Peyer's patch (tissue), 4 donors: ENCODE results near the gene AGR2. TPM values are rescaled to one million over a fixed set of nuclear protein-coding genes. Genes with fewer than 3 reads are reported as not detected.
A peak's percentile ranks its signal among the peaks of the same experiment; 100 is the strongest.
"Not testable (repeated sequence)": the region's sequence is repeated elsewhere in the genome, so short reads cannot be mapped to it uniquely, and the experiment has no call there.

ENCODE experiments used
- DNase-seq, 3 donors: peaks; one replicate each; pipeline ENCODE4 v3.0.0-alpha.2; 2017 to 2019
- H3K27ac ChIP-seq, 4 donors: fragments of 200-600 bp; sonication (generic); one replicate each; pipeline ENCODE4 v1.5.1; 2016 to 2019
- H3K27me3 ChIP-seq, 2 donors: fragments of 200-600 bp; sonication (generic); one replicate each; pipeline ENCODE4 v1.5.1; 2019
- H3K36me3 ChIP-seq, 3 donors: fragments of 200-600 bp; sonication (generic); one replicate each; pipeline ENCODE4 v1.5.1; 2016 to 2019
- H3K4me1 ChIP-seq, 4 donors: fragments of 200-600 bp; sonication (generic); one replicate each; pipeline ENCODE4 v1.5.1; 2016 to 2019
- H3K4me3 ChIP-seq, 4 donors: fragments of 200-600 bp; sonication (generic); 1 replicate in 3 of 4; 2 replicates in 1 of 4; pipeline ENCODE4 v1.5.1; 2016 to 2019; ENCODE audit warnings: mild to moderate bottlenecking in 1 of 4
- H3K9me3 ChIP-seq, 4 donors: fragments of 200-600 bp; sonication (generic); one replicate each; pipeline ENCODE4 v1.5.1; 2016 to 2019; ENCODE audit warnings: mild to moderate bottlenecking in 1 of 4
- CTCF ChIP-seq, 6 experiments: fragments of 450-650 bp in 4 of 6; fragments of 200-600 bp in 2 of 6; sonication (generic) in 1 of 6; IDR thresholded peaks; one replicate each; pipeline ENCODE4 v1.5.1; 2017 to 2019; ENCODE audit warnings: antibody characterized with exemption in 6 of 6, mild to moderate bottlenecking in 3 of 6, moderate library complexity in 1 of 6
- POLR2A ChIP-seq, 2 donors: fragments of 450-650 bp; IDR thresholded peaks; one replicate each; pipeline ENCODE4 v1.5.1; 2017; ENCODE audit warnings: antibody characterized with exemption in 2 of 2, mild to moderate bottlenecking in 2 of 2, moderate library complexity in 2 of 2
- total RNA-seq, 4 donors: library from RNA; depleted of rRNA; stranded (reverse); fragments of >200 nt; gene quantifications; one replicate each; pipeline ENCODE4 v1.1.0, GENCODE V29; 2016

AGR2 gene
- total RNA-seq: 100 to 1,000 TPM in 3 of 4 donors, 10 to 100 TPM in 1; 49.5 to 282 (median 252) TPM

GRCh38 chr7:16804674-16805439 lies at the start of gene AGR2:
Gene AGR2 (minus strand): TSS chr7:16804999. CDS start chr7:16801796, 3,203 bp downstream.
- no peaks in the 10 kb centered on the region for H3K9me3 ChIP-seq
- H3K36me3 ChIP-seq: no peaks in the 10 kb centered on the region
- peak in 2 of 3 donors; percentile 85 to 88 for DNase-seq
- H3K4me3 ChIP-seq: peak within 1 kb of the TSS in 3 of 4 donors; percentile 11 to 55 (median 45)
- no peaks in the 10 kb centered on the region for H3K27me3 ChIP-seq
- H3K27ac ChIP-seq: peak within 1 kb of the TSS in 3 of 4 donors; percentile 42 to 81 (median 66)
- TF ChIP-seq POLR2A (IDR thresholded peaks at IDR 0.05) (peak; percentile 91 to 93), CTCF (IDR thresholded peaks at IDR 0.05) (no peak)
- H3K4me1 ChIP-seq: no peaks in the 10 kb centered on the region

DNA sequence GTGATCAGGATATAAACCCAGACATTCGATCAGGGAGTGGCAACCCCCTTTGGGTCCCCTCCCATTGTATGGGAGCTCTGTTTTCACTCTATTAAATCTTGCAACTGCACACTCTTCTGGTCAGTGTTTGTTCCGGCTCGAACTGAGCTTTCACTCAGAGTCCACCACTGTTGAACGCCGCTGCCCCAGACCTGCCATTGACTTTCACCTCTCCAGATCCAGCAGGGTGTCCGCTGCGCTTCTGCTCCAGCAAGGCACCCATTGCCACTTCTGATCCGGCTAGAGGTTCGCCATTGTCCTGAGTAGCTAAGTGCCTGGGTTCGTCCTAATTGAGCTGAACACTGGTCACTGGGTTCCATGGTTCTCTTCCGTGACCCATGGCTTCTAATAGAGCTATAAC lies 48.4 kb upstream of the AGR2 start:
- not testable (repeated sequence) for H3K9me3 ChIP-seq, H3K4me1 ChIP-seq, H3K4me3 ChIP-seq, H3K27ac ChIP-seq, DNase-seq, H3K27me3 ChIP-seq
- peaks cover 0 to 14% (median 0%) of the 10 kb centered on the region in 3 donors for H3K36me3 ChIP-seq

DNA sequence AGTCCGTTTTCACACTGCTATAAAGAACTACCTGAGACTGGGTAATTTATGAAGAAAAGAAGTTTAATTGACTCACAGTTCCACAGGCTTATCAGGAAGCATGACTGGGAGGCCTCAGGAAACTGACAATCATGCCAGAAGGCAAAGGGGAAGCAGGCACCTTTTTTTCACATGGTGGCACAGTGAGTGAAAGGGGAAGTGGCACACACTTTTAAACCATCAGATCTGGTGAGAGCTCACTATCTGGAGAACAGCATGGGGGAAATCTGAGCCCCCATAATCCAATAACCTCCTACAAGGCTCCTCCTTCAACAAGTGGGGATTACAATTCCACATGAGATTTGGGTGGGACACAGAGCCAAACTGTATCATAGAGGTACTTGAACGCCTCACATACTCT lies 47.0 kb upstream of the AGR2 start:
- peaks cover 0 to 7% (median 0%) of the 10 kb centered on the region in 4 donors for H3K4me1 ChIP-seq
- no peak for DNase-seq
- H3K27ac ChIP-seq: no peak overlapping the region
- no peaks in the 10 kb centered on the region for H3K9me3 ChIP-seq
- no peak for TF ChIP-seq CTCF (IDR thresholded peaks at IDR 0.05)
- TF ChIP-seq POLR2A (IDR thresholded peaks at IDR 0.05): no peak
- no peaks in the 10 kb centered on the region for H3K27me3 ChIP-seq
- H3K36me3 ChIP-seq: peaks cover 0 to 7% (median 0%) of the 10 kb centered on the region in 3 donors
- H3K4me3 ChIP-seq: no peak overlapping the region

GRCh38 chr7:16850614-16851466 lies 46.0 kb upstream of the AGR2 start:
- peaks cover 0 to 7% (median 0%) of the 10 kb centered on the region in 3 donors for H3K36me3 ChIP-seq
- H3K4me1 ChIP-seq: peaks cover 0 to 7% (median 0%) of the 10 kb centered on the region in 4 donors
- no peak overlapping the region for H3K4me3 ChIP-seq
- no peaks in the 10 kb centered on the region for H3K27me3 ChIP-seq
- DNase-seq: no peak
- H3K27ac ChIP-seq: no peak overlapping the region
- no peaks in the 10 kb centered on the region for H3K9me3 ChIP-seq
- TF ChIP-seq CTCF (IDR thresholded peaks at IDR 0.05) (no peak), POLR2A (IDR thresholded peaks at IDR 0.05) (no peak)

DNA sequence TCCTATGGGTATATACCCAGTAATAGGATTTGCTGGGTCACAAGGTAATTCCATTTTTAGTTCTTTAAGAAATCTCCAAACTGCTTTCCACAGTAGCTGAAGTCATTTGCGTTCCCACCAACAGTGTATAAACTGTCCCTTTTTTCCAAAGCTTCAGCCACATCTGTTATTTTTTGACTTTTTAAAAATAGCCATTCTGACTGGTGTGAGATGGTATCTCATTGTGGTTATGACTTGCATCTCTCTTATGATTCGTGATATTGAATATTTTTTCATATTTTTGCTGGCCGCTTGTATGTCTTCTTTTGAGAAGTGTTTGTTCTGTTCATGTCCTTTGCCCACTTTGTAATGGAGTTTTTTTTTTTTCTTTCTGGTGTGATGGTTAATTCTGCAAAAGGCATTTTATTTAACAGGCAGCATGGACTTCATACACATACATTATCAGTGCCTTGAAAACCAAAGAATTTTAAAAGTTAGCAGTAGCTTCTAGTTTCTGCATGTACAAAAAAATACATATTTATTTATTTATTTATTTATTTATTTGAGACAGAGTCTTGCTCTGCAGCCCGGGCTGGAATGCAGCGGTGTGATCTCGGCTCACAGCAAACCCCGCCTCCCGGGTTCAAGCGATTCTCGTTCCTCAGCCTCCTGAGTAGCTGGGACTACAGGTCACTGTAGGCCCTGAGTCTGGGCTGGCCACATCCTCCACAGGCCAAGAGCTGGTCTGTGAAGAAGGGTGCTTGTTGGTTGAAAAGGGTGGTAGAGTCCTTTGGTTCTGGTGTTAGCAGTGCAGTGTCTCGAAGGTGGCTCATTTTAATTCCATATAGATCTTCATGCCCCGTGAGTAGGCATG lies 44.7 kb upstream of the AGR2 start:
- H3K36me3 ChIP-seq: no peaks in the 10 kb centered on the region
- no peak overlapping the region for H3K27ac ChIP-seq
- no peak for DNase-seq
- no peaks in the 10 kb centered on the region for H3K9me3 ChIP-seq
- H3K27me3 ChIP-seq: no peaks in the 10 kb centered on the region
- H3K4me1 ChIP-seq: peaks cover 0 to 7% (median 0%) of the 10 kb centered on the region in 4 donors
- TF ChIP-seq CTCF (IDR thresholded peaks at IDR 0.05) (no peak), POLR2A (IDR thresholded peaks at IDR 0.05) (no peak)
- H3K4me3 ChIP-seq: no peak overlapping the region
